ENCODE data around the gene SLC15A1.

The SLC15A1 gene

GRCh38 chr13:98651744-98652143 lies 100.7 kb downstream of the SLC15A1 start:
- TF ChIP-seq ZFX (IDR thresholded peaks at IDR 0.05) (no peak), CTCF (conservative IDR thresholded peaks at IDR 0.05) (no peak)
- no peak overlapping the region for H3K27ac ChIP-seq

- TF ChIP-seq ZFX (IDR thresholded peaks at IDR 0.05) (no peak), CTCF (conservative IDR thresholded peaks at IDR 0.05) (no peak)
- peak overlapping the region; percentile 39 for H3K27ac ChIP-seq
Observed at GRCh38 chr13:98650396-98651107, 101.9 kb downstream of the SLC15A1 start.

- peak overlapping the region; percentile 39 for H3K27ac ChIP-seq
- TF ChIP-seq CTCF (conservative IDR thresholded peaks at IDR 0.05), result no peak
- no peak for TF ChIP-seq ZFX (IDR thresholded peaks at IDR 0.05)
Observed at GRCh38 chr13:98649861-98650260, 102.6 kb downstream of the SLC15A1 start.

GRCh38 chr13:98648686-98649085 lies 103.8 kb downstream of the SLC15A1 start:
- TF ChIP-seq ZFX (IDR thresholded peaks at IDR 0.05) (no peak), CTCF (conservative IDR thresholded peaks at IDR 0.05) (no peak)
- H3K27ac ChIP-seq, result no peak overlapping the region

- no peak overlapping the region for H3K27ac ChIP-seq
- TF ChIP-seq CTCF (conservative IDR thresholded peaks at IDR 0.05), result no peak
- no peak for TF ChIP-seq ZFX (IDR thresholded peaks at IDR 0.05)
Observed at GRCh38 chr13:98648141-98648540, 104.3 kb downstream of the SLC15A1 start.

GRCh38 chr13:98647121-98647520 lies 105.4 kb downstream of the SLC15A1 start:
- no peak overlapping the region for H3K27ac ChIP-seq
- TF ChIP-seq CTCF (conservative IDR thresholded peaks at IDR 0.05), result no peak
- no peak for TF ChIP-seq ZFX (IDR thresholded peaks at IDR 0.05)

GRCh38 chr13:98643479-98643878 lies 109.0 kb downstream of the SLC15A1 start:
- H3K27ac ChIP-seq, result no peak overlapping the region
- TF ChIP-seq CTCF (conservative IDR thresholded peaks at IDR 0.05) (no peak), ZFX (IDR thresholded peaks at IDR 0.05) (no peak)
